NCI-H187 (cell line): Measurements from ENCODE around the gene GPX6.
"Not testable (repeated sequence)": the region's sequence is repeated elsewhere in the genome, so short reads cannot be mapped to it uniquely, and the experiment has no call there.

Source experiments
- DNase-seq, 2 experiments: peaks; one replicate each; lab custom pipeline; 2025; lab: John Stamatoyannopoulos, UW

Gene GPX6

GRCh38 chr6:28515676-28516075, at the start of gene GPX6:
Gene GPX6 (minus strand): TSS chr6:28515793. CDS start chr6:28515743, 50 bp downstream.
- DNase-seq: no peak

- no peak for DNase-seq
These were observed 48.0 kb upstream of the GPX6 start for GRCh38 chr6:28563430-28564095.

- DNase-seq: no peak
These were observed 43.0 kb upstream of the GPX6 start for GRCh38 chr6:28558629-28559028.

GRCh38 chr6:28555136-28555535, 39.5 kb upstream of the GPX6 start:
- DNase-seq: no peak

- DNase-seq: no peak
These were observed 38.6 kb upstream of the GPX6 start for GRCh38 chr6:28553986-28554881.

- DNase-seq: no peak
These were observed 37.9 kb upstream of the GPX6 start for GRCh38 chr6:28553384-28553985.

GRCh38 chr6:28551891-28552666, 36.5 kb upstream of the GPX6 start:
- DNase-seq: no peak

- not testable (repeated sequence) for DNase-seq
These were observed 31.4 kb upstream of the GPX6 start for GRCh38 chr6:28547003-28547402.

GRCh38 chr6:28545955-28546354, 30.4 kb upstream of the GPX6 start:
- DNase-seq: no peak

- DNase-seq: no peak
These were observed 28.3 kb upstream of the GPX6 start for GRCh38 chr6:28543651-28544610.

GRCh38 chr6:28542440-28543296, 27.1 kb upstream of the GPX6 start:
- DNase-seq: no peak

- DNase-seq: no peak
These were observed 26.4 kb upstream of the GPX6 start for GRCh38 chr6:28541996-28542395.

- DNase-seq: no peak
These were observed 22.0 kb upstream of the GPX6 start for GRCh38 chr6:28537509-28538140.

- no peak for DNase-seq
These were observed 21.5 kb upstream of the GPX6 start for GRCh38 chr6:28537065-28537464.

- no peak for DNase-seq
These were observed 19.3 kb upstream of the GPX6 start for GRCh38 chr6:28534875-28535274.

GRCh38 chr6:28534306-28534705, 18.7 kb upstream of the GPX6 start:
- no peak for DNase-seq

GRCh38 chr6:28531479-28532128, 16.0 kb upstream of the GPX6 start:
- no peak for DNase-seq

GRCh38 chr6:28530777-28531176, 15.2 kb upstream of the GPX6 start:
- no peak for DNase-seq

GRCh38 chr6:28525496-28526039, 10.0 kb upstream of the GPX6 start, which contains the start of gene GPX5:
Gene GPX5 (plus strand): TSS chr6:28525881. CDS start chr6:28526014, 133 bp downstream.
- no peak for DNase-seq
